Stimulated activated CD8-positive, alpha-beta memory T cell treated with anti-CD3 and anti-CD28 coated beads, Interleukin-15, amount 100 ng/mL, for 4 hours (primary cell): ENCODE data around the gene VTA1.
"Not testable (repeated sequence)": the region's sequence is repeated elsewhere in the genome, so short reads cannot be mapped to it uniquely, and the experiment has no call there.

Experiments
- DNase-seq, 2 donors: peaks; one replicate each; pipeline ENCODE4 v3.0.0-alpha.2; 2020; ENCODE audit warnings: low read depth in 2 of 2

VTA1 gene

GRCh38 chr6:142146828-142147662, at the start of gene VTA1, which contains the start of gene NMBR:
VTA1 (plus strand) TSS chr6:142147263; CDS start chr6:142147288, 25 bp downstream.
NMBR (minus strand) TSS chr6:142147122; CDS start chr6:142088658, 58,464 bp downstream.
- DNase-seq = peak; percentile 87 to 96

GRCh38 chr6:142104820-142105219, 42.2 kb upstream of the VTA1 start:
- not testable (repeated sequence) for DNase-seq

GRCh38 chr6:142110820-142111219, 36.2 kb upstream of the VTA1 start:
- DNase-seq = not testable (repeated sequence)

- DNase-seq = peak; percentile 11 to 37
These were observed 34.5 kb upstream of the VTA1 start for GRCh38 chr6:142112451-142113061.

GRCh38 chr6:142117366-142117765, 29.7 kb upstream of the VTA1 start:
- no peak for DNase-seq

GRCh38 chr6:142118328-142118727, 28.7 kb upstream of the VTA1 start:
- no peak for DNase-seq

GRCh38 chr6:142118925-142119324, 28.1 kb upstream of the VTA1 start:
- DNase-seq = no peak

GRCh38 chr6:142121342-142121741, 25.7 kb upstream of the VTA1 start:
- DNase-seq = no peak

GRCh38 chr6:142130814-142131213, 16.2 kb upstream of the VTA1 start:
- no peak for DNase-seq

- no peak for DNase-seq
These were observed 14.4 kb upstream of the VTA1 start, which contains the start of gene GJE1 for GRCh38 chr6:142132625-142133024. GJE1 (plus strand) TSS chr6:142132925; CDS start chr6:142133159, 234 bp downstream.

- no peak for DNase-seq
These were observed 8.2 kb upstream of the VTA1 start for GRCh38 chr6:142138876-142139275.

GRCh38 chr6:142141531-142141930, 5.5 kb upstream of the VTA1 start:
- DNase-seq = not testable (repeated sequence)

- DNase-seq = no peak
These were observed 5.7 kb downstream of the VTA1 start for GRCh38 chr6:142152746-142153145.

GRCh38 chr6:142153196-142153595, 6.1 kb downstream of the VTA1 start:
- DNase-seq = no peak

GRCh38 chr6:142154336-142154735, 7.3 kb downstream of the VTA1 start:
- DNase-seq = no peak

GRCh38 chr6:142155091-142155490, 8.0 kb downstream of the VTA1 start:
- no peak for DNase-seq

- DNase-seq = no peak
These were observed 9.1 kb downstream of the VTA1 start for GRCh38 chr6:142155895-142156757.

- DNase-seq = not testable (repeated sequence)
These were observed 9.7 kb downstream of the VTA1 start for GRCh38 chr6:142156758-142157068.

- DNase-seq = no peak
These were observed 15.7 kb downstream of the VTA1 start for GRCh38 chr6:142162780-142163179.

- no peak for DNase-seq
These were observed 18.2 kb downstream of the VTA1 start for GRCh38 chr6:142165227-142165626.

GRCh38 chr6:142167071-142167470, 20.0 kb downstream of the VTA1 start:
- DNase-seq = no peak

GRCh38 chr6:142167486-142167885, 20.4 kb downstream of the VTA1 start:
- DNase-seq = no peak
